CD8-positive, alpha-beta memory T cell (primary cell): ENCODE measurements around the gene PARD3. TPM values are rescaled to one million over a fixed set of nuclear protein-coding genes. Genes with fewer than 3 reads are reported as not detected.

Source experiments
- CTCF ChIA-PET: fragments of 350-600 bp; sonication (Branson Sonifier 250); formaldehyde crosslinking; loops from one replicate; lab custom pipeline; 2021; ENCODE audit warnings: antibody characterized with exemption; lab: Charles Lee
- POLR2A ChIA-PET: fragments of 350-600 bp; sonication (Branson Sonifier 250); formaldehyde crosslinking; loops from one replicate; lab custom pipeline; 2021; ENCODE audit warnings: antibody characterized with exemption; lab: Charles Lee
- DNase-seq, 5 donors: peaks; one replicate each; pipeline versions ENCODE4 v3.0.0 to v3.0.0-alpha.2; 2020 to 2022; ENCODE audit warnings: mixed read lengths in 1 of 5
- H3K27ac ChIP-seq: one replicate; pipeline ENCODE4 v1.7.0; 2013; ENCODE audit warnings: low read depth, mild to moderate bottlenecking, low read length, moderate library complexity
- H3K27me3 ChIP-seq: 2 replicates; pipeline ENCODE4 v1.7.0; 2013; ENCODE audit warnings: low read length, mild to moderate bottlenecking; ENCODE audit not compliant: insufficient read depth, poor library complexity, severe bottlenecking
- H3K36me3 ChIP-seq: 2 replicates; pipeline ENCODE4 v1.7.0; 2013; ENCODE audit warnings: mild to moderate bottlenecking, low read length, moderate library complexity; ENCODE audit not compliant: insufficient read depth
- H3K4me1 ChIP-seq: 2 replicates; pipeline ENCODE4 v1.7.0; 2013; ENCODE audit warnings: mild to moderate bottlenecking, low read length, moderate library complexity; ENCODE audit not compliant: insufficient read depth
- H3K4me3 ChIP-seq: 2 replicates; pipeline ENCODE4 v1.7.0; 2013; ENCODE audit warnings: mild to moderate bottlenecking, low read length
- H3K9me3 ChIP-seq: 2 replicates; pipeline ENCODE4 v1.7.0; 2013; ENCODE audit warnings: mild to moderate bottlenecking, low read length
- H3K27ac Mint-ChIP-seq, 8 donors: one replicate each; pipeline ENCODE4 v1.8.0; 2020 to 2021; ENCODE audit warnings: mixed read lengths in 8 of 8, mild to moderate bottlenecking in 6 of 8, inconsistent platforms in 3 of 8, moderate library complexity in 3 of 8
- H3K27me3 Mint-ChIP-seq, 2 donors: one replicate each; pipeline ENCODE4 v1.8.0; 2020 to 2021; ENCODE audit warnings: mixed read lengths in 2 of 2, mild to moderate bottlenecking in 1 of 2, moderate library complexity in 1 of 2
- H3K36me3 Mint-ChIP-seq, 3 donors: one replicate each; pipeline ENCODE4 v1.8.0; 2020 to 2021; ENCODE audit warnings: mixed read lengths in 3 of 3, inconsistent platforms in 1 of 3, mild to moderate bottlenecking in 1 of 3
- H3K4me1 Mint-ChIP-seq, 3 donors: one replicate each; pipeline ENCODE4 v1.8.0; 2020 to 2021; ENCODE audit warnings: mixed read lengths in 3 of 3, inconsistent platforms in 1 of 3, mild to moderate bottlenecking in 1 of 3
- H3K4me3 Mint-ChIP-seq, 7 donors: one replicate each; pipeline ENCODE4 v1.8.0; 2020 to 2021; ENCODE audit warnings: mixed read lengths in 7 of 7, mild to moderate bottlenecking in 6 of 7, moderate library complexity in 4 of 7, inconsistent platforms in 2 of 7
- H3K9me3 Mint-ChIP-seq, 5 donors: one replicate each; pipeline ENCODE4 v1.8.0; 2020 to 2022; ENCODE audit warnings: mixed read lengths in 5 of 5, mild to moderate bottlenecking in 3 of 5, moderate library complexity in 2 of 5, inconsistent platforms in 1 of 5
- polyA plus RNA-seq: library from polyadenylated mRNA; unstranded; fragments of 300-500 nt; fragmentation: Illumina TruSeq; gene quantifications from one replicate; pipeline ENCODE4 v1.2.3, GENCODE V29; 2021
- total RNA-seq, 2 experiments: library from RNA; stranded (reverse); gene quantifications; one replicate each; pipeline ENCODE4 v1.2.3, GENCODE V29; 2021

The PARD3 gene
- total and polyA plus RNA-seq, 3 experiments from 2014 or later, result 0.27 to 0.46 TPM; not detected in 1

DNA sequence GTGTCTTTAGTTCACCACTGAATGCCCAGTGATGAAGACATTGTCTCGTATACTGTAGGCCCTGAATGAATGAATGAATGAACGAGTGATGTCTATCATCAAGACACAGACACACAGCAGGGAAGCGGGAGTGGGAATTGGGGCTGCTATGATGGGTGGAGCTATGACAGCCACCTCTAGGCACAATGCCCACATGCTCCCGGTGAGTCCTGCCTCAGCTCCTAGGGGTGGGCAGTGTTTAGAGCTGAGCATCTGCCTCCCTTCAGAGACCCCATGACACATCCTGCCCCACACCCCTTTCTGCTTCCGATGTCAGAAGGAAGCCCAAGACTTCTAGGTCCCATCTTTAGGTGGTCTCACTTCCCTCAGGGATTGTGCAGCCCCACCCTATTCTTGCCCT, 714.1 kb downstream of the PARD3 start:
- Mint-ChIP-seq H3K36me3 (no peaks in the 10 kb centered on the region), H3K27ac (no peak overlapping the region), H3K4me3 (no peak overlapping the region), H3K27me3 (peaks cover 0 to 2% of the 10 kb centered on the region in 2 donors), H3K9me3 (peaks cover 0 to 8% (median 2%) of the 10 kb centered on the region in 5 donors), H3K4me1 (no peaks in the 10 kb centered on the region)
- DNase-seq, result no peak
- CTCF ChIA-PET, result no interaction called here
- POLR2A ChIA-PET, result no interaction called here
- no peaks in the 10 kb centered on the region for H3K36me3 ChIP-seq
- no peaks in the 10 kb centered on the region for H3K9me3 ChIP-seq
- no peaks in the 10 kb centered on the region for H3K4me1 ChIP-seq
- no peaks in the 10 kb centered on the region for H3K27me3 ChIP-seq
- no peak overlapping the region for H3K4me3 ChIP-seq
- H3K27ac ChIP-seq, result no peak overlapping the region

DNA sequence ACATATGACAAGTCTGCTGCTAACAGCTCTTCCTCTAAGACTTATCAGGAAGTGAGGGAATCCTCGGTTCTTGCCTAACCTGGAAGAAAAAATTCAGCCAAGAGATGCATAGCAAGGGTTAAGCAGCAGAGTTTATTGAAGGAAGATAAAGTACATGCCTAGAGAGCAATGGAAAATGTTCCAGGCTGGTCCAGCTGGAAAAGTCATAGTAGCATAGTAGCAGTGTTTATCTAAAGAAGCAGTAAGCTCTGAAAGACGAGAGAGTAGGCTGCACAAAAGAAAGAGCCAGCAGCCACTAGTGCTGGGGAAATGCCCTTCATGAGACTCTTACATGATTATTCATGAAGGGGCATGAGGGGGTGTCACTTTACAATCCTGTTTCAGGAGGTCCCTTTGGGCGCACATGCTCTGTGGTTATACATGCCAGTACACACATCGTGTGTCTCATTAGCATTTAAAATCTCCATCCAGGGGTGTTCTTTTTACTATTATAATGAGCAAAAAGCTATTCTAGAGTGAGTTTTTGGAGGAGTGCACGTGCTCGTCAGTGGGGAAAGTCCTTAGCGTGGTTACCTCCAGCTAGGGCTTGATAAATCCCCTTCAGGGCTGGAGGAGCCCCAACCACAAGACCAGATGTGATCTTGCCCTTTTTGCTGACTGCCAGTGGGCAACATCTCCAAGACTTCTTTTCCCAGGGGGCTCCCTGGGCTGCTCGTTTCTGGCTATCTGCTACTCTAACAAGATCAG, 716.1 kb downstream of the PARD3 start:
- H3K27me3 ChIP-seq, result no peaks in the 10 kb centered on the region
- Mint-ChIP-seq H3K36me3 (no peaks in the 10 kb centered on the region), H3K27ac (no peak overlapping the region), H3K9me3 (peaks cover 7 to 14% (median 13%) of the 10 kb centered on the region in 5 donors), H3K27me3 (peaks cover 0 to 2% of the 10 kb centered on the region in 2 donors), H3K4me1 (no peaks in the 10 kb centered on the region), H3K4me3 (no peak overlapping the region)
- ChIA-PET POLR2A (no interaction called here), CTCF (no interaction called here)
- no peaks in the 10 kb centered on the region for H3K36me3 ChIP-seq
- H3K27ac ChIP-seq, result no peak overlapping the region
- H3K4me3 ChIP-seq, result no peak overlapping the region
- no peak for DNase-seq
- no peaks in the 10 kb centered on the region for H3K4me1 ChIP-seq
- no peaks in the 10 kb centered on the region for H3K9me3 ChIP-seq

DNA sequence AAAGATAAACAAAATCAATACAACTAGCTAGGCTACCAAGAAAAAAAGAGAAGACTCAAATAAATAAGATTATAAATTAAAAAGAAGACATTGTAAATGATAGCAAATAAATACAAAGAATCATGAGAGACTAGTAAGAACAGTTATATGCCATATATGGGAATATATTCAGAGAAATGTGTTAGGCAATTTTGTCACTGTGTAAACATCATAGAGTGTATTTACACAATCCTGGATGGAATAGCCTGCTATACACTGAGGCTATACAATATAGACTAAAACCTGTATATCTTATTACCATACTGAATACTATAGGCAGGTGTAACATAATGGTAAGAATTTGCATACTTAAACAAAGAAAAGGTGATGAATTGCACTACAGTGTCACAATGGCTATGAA, 717.4 kb downstream of the PARD3 start:
- Histone ChIP-seq H3K9me3 (no peaks in the 10 kb centered on the region), H3K36me3 (no peaks in the 10 kb centered on the region), H3K27me3 (no peaks in the 10 kb centered on the region), H3K4me1 (no peaks in the 10 kb centered on the region), H3K27ac (no peak overlapping the region), H3K4me3 (no peak overlapping the region)
- Mint-ChIP-seq H3K27ac (no peak overlapping the region), H3K27me3 (peaks cover 0 to 2% of the 10 kb centered on the region in 2 donors), H3K4me3 (no peak overlapping the region), H3K36me3 (no peaks in the 10 kb centered on the region), H3K4me1 (no peaks in the 10 kb centered on the region), H3K9me3 (peaks cover 10 to 14% (median 12%) of the 10 kb centered on the region in 5 donors)
- no peak for DNase-seq
- ChIA-PET CTCF (no interaction called here), POLR2A (no interaction called here)

DNA sequence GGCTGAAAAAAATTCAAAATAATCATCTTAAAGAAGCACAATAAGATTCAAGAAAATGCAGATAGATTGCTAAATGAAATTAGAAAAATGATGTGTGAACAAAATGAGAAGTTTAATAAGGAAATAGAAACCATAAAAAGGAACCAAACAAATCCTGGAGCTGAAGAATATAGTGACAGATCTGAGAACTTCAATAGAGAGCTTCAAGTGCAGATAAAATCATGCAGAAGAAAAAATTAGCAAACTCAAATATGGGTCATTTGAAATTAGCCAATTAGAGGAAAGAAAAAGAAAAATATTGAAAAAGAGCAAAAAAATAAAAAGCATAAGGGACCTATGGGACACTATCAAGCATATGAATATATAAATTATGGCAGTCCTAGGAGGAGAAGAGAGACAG, 720.1 kb downstream of the PARD3 start:
- H3K4me3 ChIP-seq, result no peak overlapping the region
- CTCF ChIA-PET, result no interaction called here
- no peaks in the 10 kb centered on the region for H3K4me1 ChIP-seq
- no peaks in the 10 kb centered on the region for H3K27me3 ChIP-seq
- no peaks in the 10 kb centered on the region for H3K36me3 Mint-ChIP-seq
- POLR2A ChIA-PET, result no interaction called here
- H3K4me1 Mint-ChIP-seq, result no peaks in the 10 kb centered on the region
- no peak for DNase-seq
- no peak overlapping the region for H3K27ac ChIP-seq
- no peaks in the 10 kb centered on the region for H3K27me3 Mint-ChIP-seq
- no peaks in the 10 kb centered on the region for H3K9me3 ChIP-seq
- no peaks in the 10 kb centered on the region for H3K36me3 ChIP-seq
- H3K9me3 Mint-ChIP-seq, result peaks cover 9 to 19% (median 13%) of the 10 kb centered on the region in 5 donors
- H3K4me3 Mint-ChIP-seq, result no peak overlapping the region
- no peak overlapping the region for H3K27ac Mint-ChIP-seq

DNA sequence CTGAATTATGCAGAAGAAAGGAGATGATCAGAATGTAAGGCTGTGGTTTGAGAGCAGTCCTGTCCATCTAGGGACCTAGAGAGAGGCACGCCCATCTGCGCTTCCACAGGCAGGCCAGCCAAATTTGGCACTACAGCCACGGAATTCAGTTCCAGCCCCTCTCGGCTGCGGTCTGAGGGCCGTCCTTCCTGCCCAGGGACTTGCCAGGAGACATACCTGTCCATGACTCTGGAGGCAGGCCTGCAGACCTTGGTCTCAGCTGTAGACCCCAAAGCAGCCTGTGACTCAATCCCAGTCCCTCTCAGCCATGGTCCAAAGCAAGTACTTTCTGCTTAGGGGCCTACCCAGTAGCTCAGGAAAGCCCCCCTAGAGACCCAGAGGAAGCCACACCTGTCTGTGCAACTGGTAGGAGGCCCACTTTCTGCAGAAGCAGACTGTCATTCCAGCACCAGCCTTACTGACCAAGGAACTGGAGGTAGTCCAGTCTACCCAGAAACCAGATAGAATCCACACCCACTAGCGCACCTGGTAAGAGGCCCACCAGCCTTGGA, 720.9 kb downstream of the PARD3 start:
- POLR2A ChIA-PET, result no interaction called here

DNA sequence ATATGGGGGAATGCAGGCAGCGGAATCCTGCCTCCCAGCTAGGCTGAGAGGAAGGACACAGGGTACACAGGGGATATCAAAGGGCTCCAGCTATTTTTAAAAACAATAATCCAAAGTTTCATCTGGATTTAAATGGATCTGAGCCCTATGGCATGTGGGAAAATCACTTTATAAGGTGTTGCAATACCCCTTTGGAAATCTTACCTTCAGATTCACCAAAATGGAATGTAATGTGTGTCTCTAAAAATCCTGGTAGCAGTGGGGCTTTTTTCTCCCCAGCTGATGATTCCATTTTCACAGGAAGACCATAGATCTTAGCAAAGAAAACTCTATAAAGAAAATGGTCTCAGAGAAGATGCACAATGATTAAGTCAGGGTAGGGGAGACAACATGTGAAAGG, 722.2 kb downstream of the PARD3 start:
- ChIA-PET CTCF (no interaction called here), POLR2A (no interaction called here)
- no peaks in the 10 kb centered on the region for H3K9me3 ChIP-seq
- H3K27ac ChIP-seq, result no peak overlapping the region
- H3K9me3 Mint-ChIP-seq, result peaks cover 9 to 19% (median 14%) of the 10 kb centered on the region in 5 donors
- H3K27me3 ChIP-seq, result no peaks in the 10 kb centered on the region
- H3K27ac Mint-ChIP-seq, result no peak overlapping the region
- no peak overlapping the region for H3K4me3 ChIP-seq
- H3K36me3 Mint-ChIP-seq, result no peaks in the 10 kb centered on the region
- no peak overlapping the region for H3K4me3 Mint-ChIP-seq
- H3K4me1 ChIP-seq, result no peaks in the 10 kb centered on the region
- H3K36me3 ChIP-seq, result no peaks in the 10 kb centered on the region
- no peak for DNase-seq
- no peaks in the 10 kb centered on the region for H3K27me3 Mint-ChIP-seq
- H3K4me1 Mint-ChIP-seq, result no peaks in the 10 kb centered on the region

More for the DNA sequence above, 720.9 kb downstream of the PARD3 start:
- Histone ChIP-seq H3K4me1 (no peaks in the 10 kb centered on the region), H3K36me3 (no peaks in the 10 kb centered on the region), H3K9me3 (no peaks in the 10 kb centered on the region), H3K27me3 (no peaks in the 10 kb centered on the region), H3K27ac (no peak overlapping the region), H3K4me3 (no peak overlapping the region)
- Mint-ChIP-seq H3K4me1 (no peaks in the 10 kb centered on the region), H3K4me3 (no peak overlapping the region), H3K9me3 (peaks cover 9 to 19% (median 14%) of the 10 kb centered on the region in 5 donors), H3K27me3 (no peaks in the 10 kb centered on the region), H3K27ac (no peak overlapping the region), H3K36me3 (no peaks in the 10 kb centered on the region)
- CTCF ChIA-PET, result no interaction called here
- no peak for DNase-seq

DNA sequence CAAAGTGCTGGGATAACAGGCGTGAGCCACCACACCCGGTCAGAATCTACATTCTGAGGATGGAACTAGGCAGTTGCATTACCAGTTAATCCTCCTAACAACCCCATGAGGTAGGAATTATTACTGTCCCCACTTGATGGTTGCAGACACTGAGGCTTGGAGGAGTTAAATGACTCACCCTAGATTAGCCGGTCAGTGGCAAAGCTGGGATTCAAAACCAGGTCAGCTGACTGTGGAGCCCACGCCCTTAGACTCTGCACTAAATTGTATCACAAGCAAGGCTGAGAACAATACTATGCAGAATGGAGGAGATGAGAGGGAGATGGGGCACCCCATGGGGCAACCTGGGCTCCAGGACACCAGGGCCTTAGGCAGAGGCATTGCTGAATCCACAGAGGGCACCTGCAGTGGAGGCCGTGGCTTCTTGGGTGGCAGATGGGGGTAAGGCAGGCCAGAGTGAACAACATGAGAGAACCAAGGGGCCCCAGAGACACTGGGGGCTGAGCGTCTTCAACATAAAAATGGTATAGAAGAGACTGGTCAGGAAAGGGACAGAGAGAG, 723.4 kb downstream of the PARD3 start:
- H3K4me3 ChIP-seq, result no peak overlapping the region
- no peaks in the 10 kb centered on the region for H3K36me3 ChIP-seq
- Mint-ChIP-seq H3K27me3 (no peaks in the 10 kb centered on the region), H3K4me3 (no peak overlapping the region), H3K9me3 (peaks cover 9 to 20% (median 14%) of the 10 kb centered on the region in 5 donors), H3K36me3 (no peaks in the 10 kb centered on the region), H3K4me1 (no peaks in the 10 kb centered on the region), H3K27ac (no peak overlapping the region)
- no peaks in the 10 kb centered on the region for H3K4me1 ChIP-seq
- ChIA-PET CTCF (no interaction called here), POLR2A (no interaction called here)
- no peaks in the 10 kb centered on the region for H3K27me3 ChIP-seq
- H3K27ac ChIP-seq, result no peak overlapping the region
- no peak for DNase-seq
- no peaks in the 10 kb centered on the region for H3K9me3 ChIP-seq

DNA sequence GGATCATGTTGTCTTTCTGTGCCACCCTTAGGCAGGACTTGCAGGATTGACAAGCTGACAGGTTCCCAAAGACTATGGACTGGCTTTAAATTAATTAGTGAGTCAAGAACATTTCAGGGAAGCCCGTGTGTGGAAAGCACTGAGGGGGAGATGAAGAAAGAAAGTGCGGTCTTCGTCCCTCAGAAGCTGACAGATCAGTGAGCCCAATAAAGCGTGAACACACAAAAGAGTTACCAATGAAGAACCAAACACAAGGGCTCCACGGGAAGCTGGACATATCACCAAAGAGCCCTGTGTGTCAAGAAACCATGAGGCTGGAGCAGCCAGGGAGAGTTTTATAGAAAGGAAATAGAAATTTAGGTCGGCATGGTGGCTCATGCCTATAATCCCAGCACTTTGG, 725.8 kb downstream of the PARD3 start:
- Mint-ChIP-seq H3K27me3 (no peaks in the 10 kb centered on the region), H3K4me3 (no peak overlapping the region), H3K9me3 (peaks cover 0 to 13% (median 4%) of the 10 kb centered on the region in 5 donors), H3K27ac (no peak overlapping the region), H3K36me3 (no peaks in the 10 kb centered on the region), H3K4me1 (no peaks in the 10 kb centered on the region)
- Histone ChIP-seq H3K36me3 (no peaks in the 10 kb centered on the region), H3K9me3 (no peaks in the 10 kb centered on the region), H3K27ac (no peak overlapping the region), H3K4me3 (no peak overlapping the region), H3K4me1 (no peaks in the 10 kb centered on the region), H3K27me3 (no peaks in the 10 kb centered on the region)
- POLR2A ChIA-PET, result no interaction called here
- DNase-seq, result no peak
- CTCF ChIA-PET, result no interaction called here
